ENCODE measurements around the gene CDH4. TPM values are rescaled to one million over a fixed set of nuclear protein-coding genes. Genes with fewer than 3 reads are reported as not detected.

Gene CDH4
- total and polyA plus RNA-seq, 2 of the 4 experiments (the other 2 are of a cell fraction), result 1.6 to 3.5 TPM

GRCh38 chr20:61677928-61678327 lies 425.9 kb downstream of the CDH4 start:
- CTCF ChIA-PET, result no interaction called here

More at GRCh38 chr20:61677928-61678327, 425.9 kb downstream of the CDH4 start:
- in situ Hi-C loops (cut with MboI; ENCODE audit: low sequenced_read_pairs) (no loop called here), dilution Hi-C loops (cut with HindIII; ENCODE audit: low sequenced_read_pairs, unreplicated experiment) (no loop called here), intact Hi-C loops (cut with micrococcal nuclease) (no loop called here)
- Histone ChIP-seq H3K36me3 (ENCODE audit: control insufficient read depth, insufficient read depth, low read length) (no peaks in the 10 kb centered on the region), H3K4ac (ENCODE audit: low read depth, low read length) (no peak overlapping the region), H4K5ac (ENCODE audit: low read depth, low read length) (no peak overlapping the region), H4K8ac (ENCODE audit: low read depth in 2 of 2, low read length in 2 of 2) (no peak overlapping the region), H2AK5ac (ENCODE audit: low read depth, low read length) (no peak overlapping the region), H4K91ac (ENCODE audit: insufficient read depth, low read depth, low read length) (no peak overlapping the region), H3K4me3 (ENCODE audit: insufficient read depth, low read depth, low read length) (no peak overlapping the region), H2AFZ (replicated peaks; ENCODE audit: low read length, poor library complexity) (no peak overlapping the region), H3K9me3 (ENCODE audit: control insufficient read depth, insufficient read depth, low read length) (peaks cover 5% of the 10 kb centered on the region), H2BK15ac (ENCODE audit: low read depth, low read length) (no peak overlapping the region), H3K27ac (ENCODE audit: insufficient read depth, low read length) (no peak overlapping the region), H2BK120ac (ENCODE audit: low read depth, low read length) (no peak overlapping the region), H3K23ac (ENCODE audit: low read depth, low read length) (no peak overlapping the region), H3K9ac (ENCODE audit: low read depth, low read length) (no peak overlapping the region), H3K79me1 (ENCODE audit: low read depth in 1 of 2, low read length in 2 of 2) (no peaks in the 10 kb centered on the region), H4K20me1 (ENCODE audit: insufficient read depth, low read length) (no peaks in the 10 kb centered on the region; the same call in 1 of the 2 replicates), H3K9me1 (ENCODE audit: insufficient read depth, low read length) (no peaks in the 10 kb centered on the region), H3K18ac (ENCODE audit: low read depth, low read length) (no peak overlapping the region), H2BK20ac (ENCODE audit: low read depth, low read length) (no peak overlapping the region), H3K4me1 (ENCODE audit: control insufficient read depth, insufficient read depth, low read length) (no peaks in the 10 kb centered on the region), H3K4me2 (ENCODE audit: low read depth, low read length) (no peak overlapping the region), H2AK9ac (replicated peaks; ENCODE audit: low read depth, low read length, poor library complexity) (no peak overlapping the region), H3K56ac (ENCODE audit: extremely low read depth, insufficient read depth, low read length) (no peak overlapping the region), H3K14ac (replicated peaks; ENCODE audit: low read depth, low read length) (no peak overlapping the region), H2BK5ac (ENCODE audit: low read depth, low read length, poor library complexity, severe bottlenecking) (no peak overlapping the region), H3K27me3 (ENCODE audit: control insufficient read depth, insufficient read depth, low read length) (no peaks in the 10 kb centered on the region)
- no peak for TF ChIP-seq MAZ (IDR thresholded peaks at IDR 0.05; ENCODE audit: borderline replicate concordance, low read depth, low read length)
- TF ChIP-seq CTCF (conservative IDR thresholded peaks at IDR 0.05; ENCODE audit: low read depth, low read length), result no peak
- no peak for TF ChIP-seq RCOR1 (IDR thresholded peaks at IDR 0.05; ENCODE audit: insufficient replicate concordance, low read length)
- TF ChIP-seq USF2 (IDR thresholded peaks at IDR 0.05; ENCODE audit: low read depth, low read length), result no peak
- no peak for TF ChIP-seq ELK1 (IDR thresholded peaks at IDR 0.05; ENCODE audit: borderline replicate concordance, low read depth, low read length)
- TF ChIP-seq RAD21 (IDR thresholded peaks at IDR 0.05; ENCODE audit: low read length), result no peak
- TF ChIP-seq MAFK (IDR thresholded peaks at IDR 0.05; ENCODE audit: low read depth, low read length), result no peak
- TF ChIP-seq CHD1 (IDR thresholded peaks at IDR 0.05; ENCODE audit: low read depth, low read length), result no peak
- no TSS peak for BruUV-seq (replicated peaks)
- no peak for ATAC-seq (ENCODE audit: low read depth)
- POLR2A ChIA-PET (ENCODE audit: unreplicated experiment), result no interaction called here
- DNase-seq, result no peak
- whole genome bisulfite sequencing, 2 experiments (ENCODE audit: extremely low coverage in 2 of 2, insufficient read length in 1 of 2), result 88 to 100% methylated on average over 1 to 2 of the region's 2 CpGs

All from IMR-90 (cell line).